WTC11 (cell line): ENCODE data around the gene ITGAV. TPM values are rescaled to one million over a fixed set of nuclear protein-coding genes. Genes with fewer than 3 reads are reported as not detected.
A peak's percentile ranks its signal among the peaks of the same experiment; 100 is the strongest.

ENCODE experiments used
- ATAC-seq: fragments of 200-7000 bp; cut with Tn5 transposase; 2 replicates; pipeline ENCODE4 v1.10.0; 2021; ENCODE audit warnings: mild to moderate bottlenecking, moderate library complexity
- CTCF ChIA-PET: fragments of 300-600 bp; sonication (Branson Sonifier 250); formaldehyde crosslinking; loops from one replicate; lab custom pipeline; 2021; ENCODE audit warnings: antibody characterized with exemption; lab: Charles Lee
- POLR2A ChIA-PET: fragments of 350-600 bp; sonication (Branson Sonifier 250); formaldehyde crosslinking; loops from one replicate; lab custom pipeline; 2021; ENCODE audit warnings: antibody characterized with exemption; lab: Charles Lee
- DNase-seq: peaks from one replicate; pipeline ENCODE4 v3.0.0; 2021; ENCODE audit warnings: low spot score
- H3K27ac Mint-ChIP-seq: 2 replicates; pipeline ENCODE4 v1.8.0; 2021; ENCODE audit warnings: mixed read lengths
- H3K27me3 Mint-ChIP-seq: 2 replicates; pipeline ENCODE4 v1.8.0; 2021; ENCODE audit warnings: low read depth, mild to moderate bottlenecking, moderate library complexity, mixed read lengths
- H3K36me3 Mint-ChIP-seq: 2 replicates; pipeline ENCODE4 v1.8.0; 2021; ENCODE audit warnings: mixed read lengths
- H3K4me1 Mint-ChIP-seq: 2 replicates; pipeline ENCODE4 v1.8.0; 2022; ENCODE audit warnings: mixed read lengths
- H3K4me3 Mint-ChIP-seq: 2 replicates; pipeline ENCODE4 v1.8.0; 2021; ENCODE audit warnings: mild to moderate bottlenecking, moderate library complexity, mixed read lengths
- H3K9me3 Mint-ChIP-seq: 2 replicates; pipeline ENCODE4 v1.8.0; 2021; ENCODE audit warnings: mixed read lengths
- ARID4B ChIP-seq: sonication (generic); formaldehyde crosslinking; IDR thresholded peaks from 2 replicates; pipeline ENCODE4 v1.8.0; 2023; ENCODE audit warnings: missing genetic modification reagents, mild to moderate bottlenecking, borderline replicate concordance
- ATF3 ChIP-seq: sonication (generic); formaldehyde crosslinking; conservative IDR thresholded peaks from 2 replicates; pipeline ENCODE4 v1.8.1; 2022; ENCODE audit warnings: mild to moderate bottlenecking, missing genetic modification reagents
- CDX4 ChIP-seq: fragments of 250-450 bp; sonication (Bioruptor Pico); IDR thresholded peaks from 2 replicates; pipeline ENCODE4 v1.9.0; 2021; ENCODE audit warnings: moderate library complexity, mild to moderate bottlenecking, inconsistent platforms, borderline replicate concordance
- EMX1 ChIP-seq: fragments of 250-450 bp; sonication (Bioruptor Pico); IDR thresholded peaks from 2 replicates; pipeline ENCODE4 v1.8.0; 2021; ENCODE audit warnings: mild to moderate bottlenecking
- ESRRA ChIP-seq: sonication (generic); formaldehyde crosslinking; IDR thresholded peaks from 2 replicates; pipeline ENCODE4 v1.8.1; 2022; ENCODE audit warnings: mild to moderate bottlenecking, missing genetic modification reagents, borderline replicate concordance
- FOXK1 ChIP-seq: sonication (generic); formaldehyde crosslinking; IDR thresholded peaks from 2 replicates; pipeline ENCODE4 v1.8.0; 2022; ENCODE audit warnings: mild to moderate bottlenecking, moderate library complexity, missing genetic modification reagents
- FOXP1 ChIP-seq: sonication (generic); formaldehyde crosslinking; IDR thresholded peaks from 2 replicates; pipeline ENCODE4 v1.8.0; 2022; ENCODE audit warnings: missing genetic modification reagents, mild to moderate bottlenecking, moderate library complexity, borderline replicate concordance
- IRF1 ChIP-seq: sonication (generic); formaldehyde crosslinking; IDR thresholded peaks from 2 replicates; pipeline ENCODE4 v1.8.0; 2023; ENCODE audit warnings: missing genetic modification reagents
- IRF2 ChIP-seq: sonication (generic); formaldehyde crosslinking; IDR thresholded peaks from 2 replicates; pipeline ENCODE4 v1.8.0; 2022; ENCODE audit warnings: low read depth, missing genetic modification reagents, borderline replicate concordance
- JAZF1 ChIP-seq: fragments of 250-450 bp; sonication (Bioruptor Pico); IDR thresholded peaks from 2 replicates; pipeline ENCODE4 v1.9.0; 2021; ENCODE audit warnings: moderate library complexity, mild to moderate bottlenecking, inconsistent platforms
- KAT7 ChIP-seq: sonication (generic); formaldehyde crosslinking; IDR thresholded peaks from 2 replicates; pipeline ENCODE4 v1.8.1; 2023; ENCODE audit warnings: missing genetic modification reagents, mild to moderate bottlenecking, borderline replicate concordance
- MLX ChIP-seq: sonication (generic); formaldehyde crosslinking; IDR thresholded peaks from 2 replicates; pipeline ENCODE4 v1.8.1; 2023; ENCODE audit warnings: mild to moderate bottlenecking, missing genetic modification reagents, moderate library complexity
- MXD4 ChIP-seq: fragments of 250-450 bp; sonication (Bioruptor Pico); IDR thresholded peaks from 2 replicates; pipeline ENCODE4 v1.8.0; 2021; ENCODE audit warnings: mild to moderate bottlenecking, moderate library complexity, borderline replicate concordance
- NFATC4 ChIP-seq: fragments of 250-450 bp; sonication (Bioruptor Pico); IDR thresholded peaks from 2 replicates; pipeline ENCODE4 v1.9.0; 2021; ENCODE audit warnings: mild to moderate bottlenecking
- PRRX2 ChIP-seq: fragments of 250-450 bp; sonication (Bioruptor Pico); IDR thresholded peaks from 2 replicates; pipeline ENCODE4 v1.8.0; 2021; ENCODE audit warnings: mild to moderate bottlenecking
- RELA ChIP-seq: sonication (generic); formaldehyde crosslinking; IDR thresholded peaks from 2 replicates; pipeline ENCODE4 v1.8.1; 2022; ENCODE audit warnings: missing genetic modification reagents, mild to moderate bottlenecking, borderline replicate concordance
- SOX15 ChIP-seq: fragments of 250-450 bp; sonication (Bioruptor Pico); IDR thresholded peaks from 2 replicates; pipeline ENCODE4 v1.9.0; 2021; ENCODE audit warnings: mild to moderate bottlenecking
- STAT6 ChIP-seq: sonication (generic); formaldehyde crosslinking; conservative IDR thresholded peaks from 2 replicates; pipeline ENCODE4 v1.8.1; 2023; ENCODE audit warnings: mild to moderate bottlenecking, low read depth, missing genetic modification reagents, moderate library complexity
- TEAD1 ChIP-seq: sonication (generic); formaldehyde crosslinking; IDR thresholded peaks from 2 replicates; pipeline ENCODE4 v1.8.0; 2022; ENCODE audit warnings: mild to moderate bottlenecking, missing genetic modification reagents
- ZBTB21 ChIP-seq: sonication (generic); formaldehyde crosslinking; IDR thresholded peaks from 2 replicates; pipeline ENCODE4 v1.8.1; 2023; ENCODE audit warnings: mild to moderate bottlenecking, missing genetic modification reagents, borderline replicate concordance
- ZMAT4 ChIP-seq: fragments of 250-450 bp; sonication (Bioruptor Pico); IDR thresholded peaks from 2 replicates; pipeline ENCODE4 v1.9.0; 2021; ENCODE audit warnings: mild to moderate bottlenecking
- ZNF219 ChIP-seq: sonication (generic); formaldehyde crosslinking; IDR thresholded peaks from 2 replicates; pipeline ENCODE4 v1.8.0; 2023; ENCODE audit warnings: missing genetic modification reagents, mild to moderate bottlenecking, borderline replicate concordance
- ZNF263 ChIP-seq: sonication (generic); formaldehyde crosslinking; IDR thresholded peaks from 2 replicates; pipeline ENCODE4 v1.8.1; 2022; ENCODE audit warnings: low read depth, mild to moderate bottlenecking, moderate library complexity, missing genetic modification reagents
- ZNF396 ChIP-seq: fragments of 250-450 bp; sonication (Bioruptor Pico); IDR thresholded peaks from 2 replicates; pipeline ENCODE4 v1.8.0; 2021; ENCODE audit warnings: mild to moderate bottlenecking, moderate library complexity, borderline replicate concordance
- ZNF416 ChIP-seq: fragments of 250-450 bp; sonication (Bioruptor Pico); IDR thresholded peaks from 2 replicates; pipeline ENCODE4 v1.9.0; 2021; ENCODE audit warnings: mild to moderate bottlenecking, inconsistent platforms
- ZNF671 ChIP-seq: fragments of 250-450 bp; sonication (Bioruptor Pico); IDR thresholded peaks from 2 replicates; pipeline ENCODE4 v1.8.0; 2021; ENCODE audit warnings: mild to moderate bottlenecking
- total RNA-seq: library from RNA; stranded (reverse); gene quantifications from 3 replicates; pipeline ENCODE4 v1.2.3, GENCODE V29; 2021

ITGAV gene
- total RNA-seq, 1 experiment from 2014 or later: 30.0 TPM

- ChIA-PET CTCF (no interaction called here), POLR2A (no interaction called here)
- no peaks in the 10 kb centered on the region for H3K9me3 Mint-ChIP-seq
- no peaks in the 10 kb centered on the region for H3K27me3 Mint-ChIP-seq
- peaks cover 48% of the 10 kb centered on the region for H3K4me1 Mint-ChIP-seq
- peak overlapping the region; percentile 29 for H3K4me3 Mint-ChIP-seq
- H3K27ac Mint-ChIP-seq: peak overlapping the region; percentile 78
- DNase-seq (no peak), ATAC-seq (peak; percentile 41)
- TF ChIP-seq IRF2 (CRISPR knock-in tag): no peak
- TF ChIP-seq RELA: no peak
- no peak for TF ChIP-seq EMX1 (CRISPR knock-in tag)
- TF ChIP-seq ZNF396 (CRISPR knock-in tag): no peak
- no peak for TF ChIP-seq ARID4B
- no peak for TF ChIP-seq MXD4 (CRISPR knock-in tag)
- no peak for TF ChIP-seq ZNF263 (CRISPR knock-in tag)
- no peak for TF ChIP-seq ESRRA (CRISPR knock-in tag)
- TF ChIP-seq ZNF219: no peak
- TF ChIP-seq ZMAT4 (CRISPR knock-in tag): no peak
- no peak for TF ChIP-seq IRF1
- no peak; the same call in 1 of the 2 replicates for TF ChIP-seq TEAD1 (CRISPR knock-in tag)
- no peak for TF ChIP-seq SOX15
- no peak for TF ChIP-seq CDX4
- no peak for TF ChIP-seq JAZF1 (CRISPR knock-in tag)
- TF ChIP-seq ZBTB21: no peak
- no peak for TF ChIP-seq PRRX2 (CRISPR knock-in tag)
- TF ChIP-seq STAT6 (CRISPR knock-in tag): no peak
- no peaks in the 10 kb centered on the region for H3K36me3 Mint-ChIP-seq
Measured at GRCh38 chr2:186718903-186719302, 129.0 kb downstream of the ITGAV start.

GRCh38 chr2:186721956-186722355 is 132.1 kb downstream of the ITGAV start:
- Mint-ChIP-seq H3K27me3 (no peaks in the 10 kb centered on the region; the same call in 1 of the 2 replicates), H3K4me1 (peaks cover 40% of the 10 kb centered on the region), H3K9me3 (peaks cover 11% of the 10 kb centered on the region), H3K4me3 (no peak overlapping the region), H3K27ac (no peak overlapping the region), H3K36me3 (peaks cover 12% of the 10 kb centered on the region)
- ATAC-seq (no peak), DNase-seq (no peak)
- CTCF ChIA-PET: no interaction called here
- TF ChIP-seq FOXP1 (CRISPR knock-in tag) (no peak), FOXK1 (CRISPR knock-in tag) (no peak), KAT7 (no peak), ZNF671 (no peak), TEAD1 (CRISPR knock-in tag) (no peak), ZNF416 (no peak), MLX (CRISPR knock-in tag) (no peak), NFATC4 (CRISPR knock-in tag) (no peak), ATF3 (CRISPR knock-in tag) (no peak)
- POLR2A ChIA-PET: no interaction called here
